Measurements from ENCODE around the gene ZBTB40. TPM values are rescaled to one million over a fixed set of nuclear protein-coding genes. Genes with fewer than 3 reads are reported as not detected.

Gene ZBTB40, protein sequence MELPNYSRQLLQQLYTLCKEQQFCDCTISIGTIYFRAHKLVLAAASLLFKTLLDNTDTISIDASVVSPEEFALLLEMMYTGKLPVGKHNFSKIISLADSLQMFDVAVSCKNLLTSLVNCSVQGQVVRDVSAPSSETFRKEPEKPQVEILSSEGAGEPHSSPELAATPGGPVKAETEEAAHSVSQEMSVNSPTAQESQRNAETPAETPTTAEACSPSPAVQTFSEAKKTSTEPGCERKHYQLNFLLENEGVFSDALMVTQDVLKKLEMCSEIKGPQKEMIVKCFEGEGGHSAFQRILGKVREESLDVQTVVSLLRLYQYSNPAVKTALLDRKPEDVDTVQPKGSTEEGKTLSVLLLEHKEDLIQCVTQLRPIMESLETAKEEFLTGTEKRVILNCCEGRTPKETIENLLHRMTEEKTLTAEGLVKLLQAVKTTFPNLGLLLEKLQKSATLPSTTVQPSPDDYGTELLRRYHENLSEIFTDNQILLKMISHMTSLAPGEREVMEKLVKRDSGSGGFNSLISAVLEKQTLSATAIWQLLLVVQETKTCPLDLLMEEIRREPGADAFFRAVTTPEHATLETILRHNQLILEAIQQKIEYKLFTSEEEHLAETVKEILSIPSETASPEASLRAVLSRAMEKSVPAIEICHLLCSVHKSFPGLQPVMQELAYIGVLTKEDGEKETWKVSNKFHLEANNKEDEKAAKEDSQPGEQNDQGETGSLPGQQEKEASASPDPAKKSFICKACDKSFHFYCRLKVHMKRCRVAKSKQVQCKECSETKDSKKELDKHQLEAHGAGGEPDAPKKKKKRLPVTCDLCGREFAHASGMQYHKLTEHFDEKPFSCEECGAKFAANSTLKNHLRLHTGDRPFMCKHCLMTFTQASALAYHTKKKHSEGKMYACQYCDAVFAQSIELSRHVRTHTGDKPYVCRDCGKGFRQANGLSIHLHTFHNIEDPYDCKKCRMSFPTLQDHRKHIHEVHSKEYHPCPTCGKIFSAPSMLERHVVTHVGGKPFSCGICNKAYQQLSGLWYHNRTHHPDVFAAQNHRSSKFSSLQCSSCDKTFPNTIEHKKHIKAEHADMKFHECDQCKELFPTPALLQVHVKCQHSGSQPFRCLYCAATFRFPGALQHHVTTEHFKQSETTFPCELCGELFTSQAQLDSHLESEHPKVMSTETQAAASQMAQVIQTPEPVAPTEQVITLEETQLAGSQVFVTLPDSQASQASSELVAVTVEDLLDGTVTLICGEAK
- 13.0 TPM for total RNA-seq

DNA sequence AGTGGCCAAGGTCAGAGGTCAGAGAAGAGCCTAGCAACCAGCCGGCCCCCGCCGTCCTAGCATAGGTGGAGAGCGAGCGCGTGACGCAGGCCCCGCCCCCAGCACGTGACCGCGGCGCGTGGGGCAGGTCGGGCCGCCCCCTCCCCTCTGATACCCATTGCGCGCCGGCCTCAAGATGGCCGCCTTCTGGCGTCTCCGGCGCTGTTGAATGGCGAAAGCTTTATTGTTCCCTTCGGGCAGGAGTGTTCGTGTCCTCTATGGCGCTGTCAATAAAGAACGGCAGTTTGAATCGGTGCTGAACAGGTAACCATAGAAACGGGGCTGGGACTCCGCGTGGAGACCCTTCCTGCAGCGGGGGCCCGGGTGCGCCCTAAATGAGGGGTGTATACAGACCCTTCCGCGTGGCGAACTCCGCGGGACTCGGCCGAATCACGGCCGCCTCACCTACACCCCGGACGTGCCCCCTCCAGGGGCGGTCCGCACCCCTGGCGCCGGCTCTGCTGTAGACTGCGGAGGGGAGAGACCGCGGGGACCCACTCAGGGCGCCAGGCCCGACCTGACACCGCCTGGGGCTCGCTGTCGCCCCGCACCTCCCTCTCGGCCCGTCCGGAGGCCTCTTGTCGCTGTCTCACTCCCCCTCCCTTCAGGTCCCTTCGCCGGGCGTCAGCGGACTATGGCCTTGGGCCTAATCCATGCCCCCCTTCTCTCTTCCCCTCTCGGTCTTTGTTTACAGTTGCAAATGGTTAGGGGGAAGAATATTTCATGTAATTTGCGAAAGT, at the start of gene ZBTB40:
Gene ZBTB40 (plus strand): TSS at position 150 of the 779 bp plus-strand sequence. CDS start 38,098 bp downstream, outside the sequence.
- Histone ChIP-seq H3K36me3 (no peaks in the 10 kb centered on the region), H3K27ac (peak within 1 kb of the TSS; percentile 96 to 98), H3K9me3 (no peaks in the 10 kb centered on the region), H3K4me3 (peak within 1 kb of the TSS; percentile 98 to 99), H3K27me3 (no peaks in the 10 kb centered on the region), H3K4me1 (peaks cover 4 to 17% of the 10 kb centered on the region in 2 donors)
- intact Hi-C loops (cut with DNase I): loop anchor here (2.0 to 10.0 kb wide), 3 partner anchors 59 to 1667 kb away; partner anchors contain the start of gene HP1BP3
- TF ChIP-seq, protein P1, sequence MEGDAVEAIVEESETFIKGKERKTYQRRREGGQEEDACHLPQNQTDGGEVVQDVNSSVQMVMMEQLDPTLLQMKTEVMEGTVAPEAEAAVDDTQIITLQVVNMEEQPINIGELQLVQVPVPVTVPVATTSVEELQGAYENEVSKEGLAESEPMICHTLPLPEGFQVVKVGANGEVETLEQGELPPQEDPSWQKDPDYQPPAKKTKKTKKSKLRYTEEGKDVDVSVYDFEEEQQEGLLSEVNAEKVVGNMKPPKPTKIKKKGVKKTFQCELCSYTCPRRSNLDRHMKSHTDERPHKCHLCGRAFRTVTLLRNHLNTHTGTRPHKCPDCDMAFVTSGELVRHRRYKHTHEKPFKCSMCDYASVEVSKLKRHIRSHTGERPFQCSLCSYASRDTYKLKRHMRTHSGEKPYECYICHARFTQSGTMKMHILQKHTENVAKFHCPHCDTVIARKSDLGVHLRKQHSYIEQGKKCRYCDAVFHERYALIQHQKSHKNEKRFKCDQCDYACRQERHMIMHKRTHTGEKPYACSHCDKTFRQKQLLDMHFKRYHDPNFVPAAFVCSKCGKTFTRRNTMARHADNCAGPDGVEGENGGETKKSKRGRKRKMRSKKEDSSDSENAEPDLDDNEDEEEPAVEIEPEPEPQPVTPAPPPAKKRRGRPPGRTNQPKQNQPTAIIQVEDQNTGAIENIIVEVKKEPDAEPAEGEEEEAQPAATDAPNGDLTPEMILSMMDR (IDR thresholded peaks at IDR 0.05): no peak
- peak; percentile 84 to 98 for DNase-seq (ENCODE audit: low spot score in 2 of 2)

DNA sequence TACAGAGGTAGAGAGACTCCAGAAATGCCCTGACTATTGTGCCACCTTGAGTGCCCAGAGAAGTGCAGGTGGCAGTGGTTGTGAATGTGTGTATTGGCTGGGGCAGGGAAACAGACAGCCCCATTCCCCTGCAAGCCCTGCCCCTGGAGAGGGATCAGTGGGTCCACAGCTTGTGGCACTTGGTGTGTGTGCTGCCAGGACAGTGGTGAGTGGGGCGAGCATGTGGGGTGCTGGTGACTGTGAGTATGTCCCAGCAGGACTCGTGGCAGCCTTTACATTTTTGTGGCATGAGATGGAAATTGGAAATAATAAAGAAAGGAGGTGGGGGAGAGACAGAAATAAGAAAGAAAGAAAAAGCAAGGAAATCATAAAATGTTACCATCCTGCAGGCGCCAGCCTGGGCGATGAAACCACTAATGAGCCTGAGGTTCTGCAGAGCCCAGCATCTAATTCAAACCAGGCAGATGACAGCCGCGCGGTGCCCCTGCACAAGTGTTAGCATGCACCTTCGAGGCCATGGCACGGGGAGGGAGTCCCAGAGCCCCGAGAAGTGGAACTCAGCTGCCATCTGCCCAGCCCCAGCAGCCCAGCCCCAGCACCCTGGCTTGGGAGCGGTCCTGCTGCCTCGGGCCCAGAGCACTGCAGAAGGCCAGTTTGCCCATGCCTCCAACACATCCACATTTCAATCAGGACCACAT, 49.1 kb upstream of the ZBTB40 start:
- Histone ChIP-seq H3K4me3 (no peak overlapping the region), H3K27ac (no peak overlapping the region), H3K36me3 (no peaks in the 10 kb centered on the region), H3K9me3 (no peaks in the 10 kb centered on the region), H3K27me3 (no peaks in the 10 kb centered on the region), H3K4me1 (no peaks in the 10 kb centered on the region)
- no peak for DNase-seq (ENCODE audit: low spot score in 2 of 2)
- TF ChIP-seq, protein P1 (IDR thresholded peaks at IDR 0.05): no peak
- intact Hi-C loops (cut with DNase I): no loop called here

DNA sequence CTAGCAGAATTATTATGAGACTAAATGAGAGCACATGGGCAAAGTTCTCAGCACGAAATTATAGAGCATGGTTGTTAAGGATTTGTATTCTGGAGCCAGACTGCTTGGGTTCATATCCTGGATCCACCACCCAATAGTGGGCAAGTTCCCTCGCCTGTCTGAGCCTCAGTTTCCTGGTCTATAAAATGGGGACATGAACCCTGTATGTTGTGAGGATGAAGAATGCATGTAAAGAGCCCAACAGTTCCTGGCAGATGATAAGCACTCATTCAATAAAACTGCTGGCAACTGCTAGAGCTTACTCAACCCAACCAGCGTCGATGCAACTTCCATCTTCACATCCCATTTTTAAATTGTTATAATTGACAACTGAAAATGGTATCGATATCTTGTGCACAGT, 47.2 kb upstream of the ZBTB40 start:
- Histone ChIP-seq H3K9me3 (no peaks in the 10 kb centered on the region), H3K27ac (no peak overlapping the region), H3K36me3 (no peaks in the 10 kb centered on the region), H3K27me3 (no peaks in the 10 kb centered on the region), H3K4me1 (no peaks in the 10 kb centered on the region), H3K4me3 (no peak overlapping the region)
- TF ChIP-seq, protein P1 (IDR thresholded peaks at IDR 0.05): no peak
- no peak for DNase-seq (ENCODE audit: low spot score in 2 of 2)
- intact Hi-C loops (cut with DNase I): no loop called here

DNA sequence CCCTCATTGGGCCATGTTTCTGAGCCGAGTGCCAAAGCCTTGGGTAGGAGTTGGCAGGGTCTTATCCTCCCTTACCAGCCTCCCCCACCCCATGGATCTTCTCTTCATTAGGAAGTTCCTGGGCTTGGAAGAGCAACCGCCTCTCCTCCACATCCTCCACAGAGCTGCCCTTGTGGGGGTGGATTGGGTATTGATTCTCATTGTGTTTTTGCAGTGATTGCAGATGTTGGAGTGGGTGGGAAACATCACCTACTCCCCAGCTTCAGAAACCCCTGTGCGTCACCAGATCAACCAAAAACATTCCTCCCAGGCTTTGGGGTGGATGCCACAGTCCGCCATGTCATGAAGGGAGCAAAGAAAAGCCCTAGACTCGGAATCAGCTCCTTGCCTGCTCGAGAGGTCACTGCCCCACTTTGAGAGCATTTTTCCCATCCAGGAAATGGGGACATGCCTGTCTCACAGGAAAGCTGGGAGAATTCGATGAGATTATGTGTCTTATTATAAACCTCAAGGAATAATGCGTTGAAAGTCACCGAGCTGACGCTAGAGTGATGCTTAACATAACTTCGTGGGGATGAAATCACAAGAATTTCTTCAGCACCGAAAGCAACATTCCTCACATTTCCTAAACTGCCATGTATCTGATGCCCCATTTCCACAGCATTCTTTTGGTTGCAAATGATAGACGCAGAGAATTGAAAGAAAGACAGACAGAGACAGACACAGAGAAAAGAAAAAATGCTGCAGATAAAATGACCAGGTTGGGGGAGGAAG, 44.7 kb upstream of the ZBTB40 start:
- TF ChIP-seq, protein P1 (IDR thresholded peaks at IDR 0.05): no peak
- Histone ChIP-seq H3K36me3 (no peaks in the 10 kb centered on the region), H3K27ac (no peak overlapping the region), H3K9me3 (no peaks in the 10 kb centered on the region), H3K27me3 (no peaks in the 10 kb centered on the region), H3K4me1 (no peaks in the 10 kb centered on the region), H3K4me3 (no peak overlapping the region)
- intact Hi-C loops (cut with DNase I): no loop called here
- no peak for DNase-seq (ENCODE audit: low spot score in 2 of 2)
